GM10248 (cell line): ENCODE results near the gene ATP6V1G2.

Experiments
- CTCF ChIA-PET: fragments of 300-600 bp; sonication (Branson Sonifier 250); formaldehyde crosslinking; extraction: SDS; loops from one replicate; lab custom pipeline; 2021; ENCODE audit warnings: antibody characterized with exemption; lab: Yijun Ruan, JAX
- POLR2A ChIA-PET: fragments of 350-650 bp; sonication (Branson Sonifier 250); formaldehyde crosslinking; extraction: SDS; loops from one replicate; lab custom pipeline; 2020; ENCODE audit warnings: antibody characterized with exemption; lab: Yijun Ruan, JAX
- DNase-seq: peaks from one replicate; pipeline ENCODE4 v3.0.0; 2012; ENCODE audit errors: extremely low spot score
- CTCF ChIP-seq: IDR thresholded peaks from 2 replicates; pipeline ENCODE4 v1.5.1; 2012; ENCODE audit warnings: mild to moderate bottlenecking, low read depth; ENCODE audit errors: extremely low read depth, missing control alignments, control extremely low read depth

ATP6V1G2 gene

GRCh38 chr6:31572041-31572911, 25.9 kb upstream of the ATP6V1G2 start, which contains the start of gene LTA:
Gene LTA (plus strand): TSS chr6:31572289. CDS start chr6:31572743, 454 bp downstream.
- TF ChIP-seq CTCF: no peak
- ChIA-PET CTCF (interaction anchor here (1.1 to 54.8 kb wide), 6 partner anchors 8 to 79 kb away, joined by 3 to 2725 read pairs (median 22); partner anchors contain the start of genes ATP6V1G2, DDX39B, LST1 and LTA), POLR2A (interaction anchor here (1.0 kb wide), 1 partner anchor 31 kb away, joined by 3 read pairs; the partner anchor contains the start of gene DDX39B)
- peak; percentile 67 for DNase-seq

- DNase-seq: no peak
- no peak for TF ChIP-seq CTCF
- ChIA-PET POLR2A (interaction anchor here (0.7 to 1.9 kb wide), 3 partner anchors 10 to 106 kb away, joined by 3 to 11 read pairs (median 7); no protein-coding TSS in a partner anchor), CTCF (interaction anchor here (0.6 to 54.8 kb wide), 4 partner anchors 12 to 23 kb away, joined by 3 to 2725 read pairs (median 22); partner anchors contain the start of genes ATP6V1G2, LST1, LTB and NCR3)
Measured at GRCh38 chr6:31569861-31570536, 23.6 kb upstream of the ATP6V1G2 start.

GRCh38 chr6:31568537-31568961, 22.1 kb upstream of the ATP6V1G2 start:
- POLR2A ChIA-PET: interaction anchor here (1.7 to 1.8 kb wide), 2 partner anchors 8 to 9 kb away, joined by 6 to 9 read pairs; no protein-coding TSS in a partner anchor
- no peak for TF ChIP-seq CTCF
- DNase-seq: peak; percentile 74
- CTCF ChIA-PET: interaction anchor here (0.9 to 54.8 kb wide), 7 partner anchors 10 to 85 kb away, joined by 3 to 2725 read pairs (median 4); partner anchors contain the start of genes BAG6, LST1, LTB and NCR3

GRCh38 chr6:31567531-31568370, 21.3 kb upstream of the ATP6V1G2 start:
- CTCF ChIA-PET: interaction anchor here (0.9 to 54.8 kb wide), 7 partner anchors 9 to 85 kb away, joined by 3 to 2725 read pairs (median 4); partner anchors contain the start of genes BAG6, LST1, LTB and NCR3
- no peak for DNase-seq
- no peak for TF ChIP-seq CTCF
- POLR2A ChIA-PET: interaction anchor here (1.7 to 1.8 kb wide), 2 partner anchors 9 kb away, joined by 6 to 9 read pairs; no protein-coding TSS in a partner anchor

- POLR2A ChIA-PET: interaction anchor here (1.8 to 5.5 kb wide), 3 partner anchors 10 to 16 kb away, joined by 11 to 94 read pairs (median 13); partner anchors contain the start of gene TNF
Measured at GRCh38 chr6:31560697-31561058, 14.3 kb upstream of the ATP6V1G2 start.

More at GRCh38 chr6:31560697-31561058, 14.3 kb upstream of the ATP6V1G2 start:
- CTCF ChIA-PET: interaction anchor here (1.1 to 54.8 kb wide), 5 partner anchors 9 to 31 kb away, joined by 3 to 2725 read pairs (median 36); partner anchors contain the start of genes ATP6V1G2, LST1, LTA and LTB
- TF ChIP-seq CTCF: no peak
- DNase-seq: no peak
